NCI-H2081 (cell line): ENCODE results near the gene PIP4K2C.

ENCODE experiments used
- DNase-seq, 2 experiments: peaks; one replicate each; lab custom pipeline; 2025; lab: John Stamatoyannopoulos, UW

Gene PIP4K2C

DNA sequence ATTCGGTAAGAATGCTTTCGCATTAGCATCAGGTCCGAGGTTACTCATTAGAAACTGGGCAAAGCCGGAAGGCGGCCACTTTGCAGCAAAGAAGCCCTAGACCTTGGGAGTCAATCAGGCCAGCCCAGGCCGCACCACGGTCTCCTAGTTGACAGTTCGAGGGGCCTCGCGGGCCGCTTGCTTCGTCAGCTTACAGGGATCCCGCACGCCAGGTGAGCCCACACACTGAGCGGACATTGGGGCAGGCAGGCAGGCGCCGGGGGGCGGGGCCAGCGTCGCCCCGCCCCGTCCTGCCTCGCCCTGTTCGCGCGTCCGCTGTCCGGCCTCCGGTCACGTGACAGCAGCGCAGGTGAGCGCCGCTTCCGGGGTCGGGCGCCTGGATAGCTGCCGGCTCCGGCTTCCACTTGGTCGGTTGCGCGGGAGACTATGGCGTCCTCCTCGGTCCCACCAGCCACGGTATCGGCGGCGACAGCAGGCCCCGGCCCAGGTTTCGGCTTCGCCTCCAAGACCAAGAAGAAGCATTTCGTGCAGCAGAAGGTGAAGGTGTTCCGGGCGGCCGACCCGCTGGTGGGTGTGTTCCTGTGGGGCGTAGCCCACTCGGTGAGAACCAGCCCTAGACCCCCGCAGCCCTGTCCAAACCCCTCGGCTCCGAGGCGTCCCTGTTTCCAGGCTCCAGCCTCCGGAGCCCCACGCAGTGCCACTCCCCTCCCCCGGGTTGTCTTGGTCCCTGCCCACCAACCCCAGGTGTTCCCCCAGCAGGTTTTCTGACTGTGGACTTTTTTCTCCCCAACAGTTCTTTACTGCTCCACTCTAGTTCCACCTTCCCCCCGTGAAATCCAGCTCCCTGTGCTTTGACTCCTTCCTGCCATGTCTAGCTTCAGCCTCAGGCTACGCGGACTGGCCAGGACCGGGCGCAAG, at the start of gene PIP4K2C:
TSS of gene PIP4K2C (plus strand) at position 329 of the 918 bp plus-strand sequence. CDS start at position 427, 98 bp downstream.
- DNase-seq: peak; percentile 86 to 92

DNA sequence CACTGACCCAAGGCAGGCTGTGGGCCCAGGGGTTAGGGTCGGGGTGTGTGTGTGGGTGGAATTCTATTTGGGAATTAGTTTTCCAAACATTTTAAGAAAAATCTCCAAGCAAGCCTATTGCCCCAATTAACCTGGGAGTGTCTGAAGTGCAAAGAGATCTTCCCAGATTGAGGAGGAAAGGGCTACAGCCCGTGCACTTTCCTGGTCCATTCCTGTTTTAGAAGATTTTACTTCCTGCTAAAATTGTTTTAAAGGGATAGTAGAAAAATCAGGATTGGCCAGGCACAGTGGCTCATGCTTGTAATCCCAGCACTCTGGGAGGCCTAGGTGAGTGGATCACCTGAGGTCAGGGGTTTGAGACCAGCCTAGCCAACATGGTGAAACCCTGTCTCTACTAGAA, 49.3 kb upstream of the PIP4K2C start:
- DNase-seq: no peak

DNA sequence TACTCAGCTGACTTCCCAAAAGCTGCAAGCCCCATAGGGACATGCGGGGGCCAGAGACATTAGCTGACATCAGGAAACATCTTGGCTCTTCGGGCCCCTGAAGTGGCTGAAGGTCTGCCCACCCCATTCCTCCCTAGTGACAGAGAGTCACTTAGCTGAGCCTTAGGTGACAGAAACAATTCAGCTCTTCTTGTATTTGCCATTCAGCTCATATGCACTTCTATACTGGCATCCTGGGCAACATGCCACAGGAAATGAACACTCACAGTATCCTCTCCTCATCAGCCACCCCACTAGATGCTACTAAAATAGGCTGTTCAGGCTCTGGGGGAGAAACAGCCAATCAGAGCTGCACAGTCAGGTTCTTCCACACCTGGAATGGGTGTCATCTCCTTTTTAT, 47.4 kb upstream of the PIP4K2C start:
- DNase-seq: peak; percentile 18 to 46

DNA sequence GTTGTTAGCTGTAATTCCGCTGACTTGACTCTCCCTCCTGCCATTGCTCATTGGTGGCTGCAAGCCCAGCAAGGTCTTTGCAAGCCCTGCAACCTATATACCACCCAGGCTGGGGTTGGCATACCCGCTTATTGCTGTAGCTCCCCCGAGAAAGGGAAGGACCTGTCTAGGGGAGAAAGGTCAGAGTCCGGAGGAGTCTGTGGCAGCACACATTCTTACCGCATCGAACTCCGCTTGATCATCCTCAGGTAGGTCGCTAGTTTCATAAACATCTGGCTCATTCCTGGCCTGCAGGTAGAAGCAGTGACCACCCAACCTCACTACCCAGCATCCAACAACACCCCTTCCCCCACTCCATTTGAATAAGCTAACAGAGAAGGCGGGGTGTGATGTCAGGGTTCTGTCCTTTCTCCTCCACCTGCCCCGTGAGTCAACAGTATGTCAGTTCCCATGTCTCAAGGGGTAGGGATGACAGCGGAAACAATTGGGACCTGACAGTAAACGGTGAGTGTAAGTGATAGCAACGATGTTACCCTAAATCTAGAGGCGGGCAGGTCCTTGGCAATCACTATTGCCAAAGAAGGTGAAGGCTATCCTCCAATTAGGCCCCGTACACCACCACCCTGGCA, 45.1 kb upstream of the PIP4K2C start:
- DNase-seq: peak in 1 of 2 experiments; percentile 27

DNA sequence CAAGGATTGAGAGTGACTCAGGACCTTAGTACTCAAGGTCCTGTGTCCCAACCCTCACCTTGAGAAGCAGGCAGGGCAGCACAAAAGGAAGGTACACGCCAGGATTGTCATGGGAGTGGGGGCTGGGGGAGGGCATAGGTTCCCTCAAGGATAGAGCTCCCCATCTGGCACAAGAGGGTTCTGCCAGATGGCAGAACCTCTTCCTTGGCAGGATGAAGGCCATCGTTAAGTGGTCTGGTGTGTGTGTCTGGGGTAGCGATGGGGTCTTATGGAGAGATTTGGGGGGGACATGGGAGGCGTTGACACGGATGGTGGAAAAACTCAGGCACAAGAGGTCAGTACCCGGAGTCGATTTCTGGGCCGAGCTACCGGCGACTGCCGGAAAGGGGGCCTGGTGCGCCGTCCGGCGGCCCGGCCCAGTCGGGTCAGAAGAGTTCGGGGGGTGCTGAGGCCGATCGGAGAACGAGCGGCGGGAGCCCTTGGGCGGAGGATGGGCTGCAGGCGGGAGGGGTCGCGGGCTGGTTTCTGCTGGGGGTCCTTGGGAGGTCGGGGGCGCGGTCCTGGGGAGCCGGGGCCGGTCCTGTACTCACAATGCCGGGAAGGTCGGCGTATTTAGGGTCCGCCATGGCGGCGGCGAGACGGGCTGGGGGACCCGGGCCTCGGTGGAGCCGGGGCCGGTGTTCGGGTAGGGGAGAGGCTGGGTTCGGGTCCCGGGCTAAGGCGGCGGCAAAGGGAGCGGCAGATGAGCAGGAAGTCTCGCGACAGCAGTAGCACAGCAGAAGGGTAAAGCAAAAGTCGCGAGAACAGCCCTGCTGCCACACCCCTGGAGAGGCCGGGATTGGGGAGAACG, 44.3 kb upstream of the PIP4K2C start, which contains the start of gene DCTN2:
TSS of gene DCTN2 (minus strand) at position 755 of the 850 bp plus-strand sequence. CDS start at position 626, 129 bp downstream.
- DNase-seq: peak; percentile 96 to 98

DNA sequence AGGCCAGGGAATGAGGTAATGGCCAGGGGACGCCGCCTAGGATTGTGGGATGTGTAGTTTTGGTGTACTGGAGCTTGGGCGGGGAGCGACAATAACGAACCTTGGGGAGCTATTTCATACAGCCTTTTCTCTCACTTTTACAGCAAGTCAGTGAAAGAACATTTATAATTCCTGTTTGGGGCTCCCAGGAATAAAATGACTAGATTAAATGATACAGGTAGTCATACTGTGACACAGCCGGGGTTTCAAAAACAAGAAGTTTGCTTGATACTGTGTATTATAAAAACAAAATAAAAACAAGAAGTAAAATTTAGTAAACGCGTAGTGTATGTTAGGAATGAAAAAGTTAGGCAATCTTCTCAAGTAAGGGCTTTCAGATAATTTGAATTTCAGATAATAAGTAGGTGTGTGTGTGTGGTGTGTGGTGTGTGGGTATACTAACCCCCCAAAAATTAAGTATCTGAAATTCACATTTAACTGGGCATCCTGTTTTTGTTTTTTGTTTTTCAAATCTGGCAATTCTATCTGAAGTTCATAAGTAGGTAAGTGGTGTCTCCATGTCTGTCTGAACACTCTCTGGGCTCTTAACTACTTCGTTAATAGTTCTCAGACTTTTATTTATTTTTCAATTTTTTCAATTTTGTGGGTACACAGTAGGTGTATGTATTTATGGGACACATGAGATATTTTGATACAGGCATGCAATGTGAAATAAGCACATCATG, 43.5 kb upstream of the PIP4K2C start:
- no peak for DNase-seq

DNA sequence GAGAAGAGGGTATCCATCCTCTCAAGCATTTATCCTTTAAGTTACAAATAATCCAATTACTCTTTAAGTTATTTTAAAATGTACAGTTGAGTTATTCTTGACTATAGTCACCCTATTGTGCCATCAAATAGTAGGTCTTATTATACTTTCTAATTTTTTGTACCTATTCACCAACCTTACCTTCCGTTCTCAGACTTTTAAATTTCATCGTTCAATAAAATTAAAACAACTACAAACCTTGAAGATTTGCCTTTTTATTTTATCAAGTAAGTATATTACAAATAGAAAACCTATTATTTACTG, 43.0 kb upstream of the PIP4K2C start:
- DNase-seq: no peak

DNA sequence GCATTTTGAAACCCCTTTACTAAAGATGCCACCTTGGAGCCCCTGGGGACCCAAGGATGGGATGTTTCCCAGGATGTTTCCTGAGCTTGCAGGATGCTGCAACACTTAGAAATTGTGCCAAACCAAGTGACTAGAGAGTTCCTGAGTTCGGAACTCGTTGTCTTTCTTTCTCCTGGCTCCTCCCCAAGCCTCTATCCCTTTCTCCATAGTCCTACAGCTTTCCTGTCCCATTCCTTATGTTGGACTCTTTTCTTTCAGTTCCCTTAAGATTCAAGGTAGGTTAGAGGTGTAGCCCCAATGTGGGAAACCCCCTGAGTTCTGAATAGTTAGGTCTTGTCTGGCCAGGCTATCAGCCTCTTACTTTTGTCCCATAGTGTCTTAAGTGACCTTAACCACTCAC, 42.5 kb upstream of the PIP4K2C start:
- no peak for DNase-seq

DNA sequence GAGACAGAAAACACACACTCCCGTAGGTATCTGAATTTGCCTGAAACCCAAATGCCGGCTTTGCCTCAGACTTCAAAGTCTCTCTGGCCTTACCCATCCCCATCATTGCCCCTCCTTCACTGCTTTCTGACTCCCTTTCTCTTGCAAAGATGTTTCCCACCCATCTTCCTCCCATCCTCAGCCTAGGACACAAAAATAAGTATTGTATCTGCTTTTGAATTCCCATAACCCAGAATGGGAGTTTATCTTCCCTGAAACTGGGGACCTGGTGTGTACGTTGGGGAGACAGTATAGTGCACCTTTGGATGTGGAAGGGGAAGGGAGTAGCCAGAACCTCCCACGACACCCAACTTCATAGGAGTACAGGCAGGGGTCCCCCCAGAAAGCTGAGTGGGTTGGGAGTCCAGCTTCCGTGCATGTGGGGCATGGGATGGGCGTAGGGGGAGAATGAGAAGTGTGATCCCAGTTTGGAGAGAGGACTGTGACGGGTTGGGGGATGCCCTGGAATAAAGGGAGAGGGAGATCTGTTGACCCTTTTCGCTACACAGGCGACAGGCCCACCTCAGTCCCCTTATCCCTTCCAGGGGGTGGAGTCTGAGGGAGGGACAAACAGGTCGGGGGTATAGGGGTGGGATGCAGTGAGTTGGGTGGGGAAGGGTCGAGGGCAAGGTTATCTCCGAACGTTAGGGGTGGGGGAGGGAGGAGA, 41.6 kb upstream of the PIP4K2C start:
- DNase-seq: no peak

DNA sequence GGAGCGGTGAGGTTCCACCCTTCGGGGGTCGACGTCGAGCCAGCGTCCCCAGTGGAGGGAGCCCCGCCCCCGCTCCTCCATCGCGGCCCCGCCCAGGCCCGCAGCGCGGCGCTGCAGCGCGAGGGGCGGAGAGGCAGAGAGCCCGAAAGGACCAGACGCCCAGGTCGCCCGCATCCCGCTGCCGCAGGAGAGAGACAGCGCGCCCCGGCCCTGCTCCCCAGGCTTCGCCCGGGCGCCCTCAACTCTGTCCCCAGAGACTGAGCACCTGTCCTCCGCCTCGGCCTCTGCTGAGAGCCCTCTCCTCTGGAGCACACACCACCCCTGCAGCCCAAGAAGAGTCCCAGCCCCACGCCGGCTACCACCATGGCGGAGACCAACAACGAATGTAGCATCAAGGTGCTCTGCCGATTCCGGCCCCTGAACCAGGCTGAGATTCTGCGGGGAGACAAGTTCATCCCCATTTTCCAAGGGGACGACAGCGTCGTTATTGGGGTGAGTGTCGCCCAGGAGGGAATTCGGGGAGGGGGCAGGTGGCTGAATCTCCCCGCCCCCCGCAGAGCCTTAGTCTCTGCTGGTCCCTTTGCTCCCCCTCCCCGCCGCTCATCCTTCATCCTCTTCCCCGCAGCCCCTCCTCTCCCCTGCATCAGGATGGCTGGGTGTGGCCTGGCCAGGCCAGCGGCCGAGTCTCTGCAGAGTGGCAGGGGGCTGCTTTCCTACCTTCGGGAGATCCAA, 40.9 kb upstream of the PIP4K2C start, which contains the start of gene KIF5A:
TSS of gene KIF5A (plus strand) at position 136 of the 732 bp plus-strand sequence. CDS start at position 364, 228 bp downstream.
- DNase-seq: peak; percentile 48 to 55

DNA sequence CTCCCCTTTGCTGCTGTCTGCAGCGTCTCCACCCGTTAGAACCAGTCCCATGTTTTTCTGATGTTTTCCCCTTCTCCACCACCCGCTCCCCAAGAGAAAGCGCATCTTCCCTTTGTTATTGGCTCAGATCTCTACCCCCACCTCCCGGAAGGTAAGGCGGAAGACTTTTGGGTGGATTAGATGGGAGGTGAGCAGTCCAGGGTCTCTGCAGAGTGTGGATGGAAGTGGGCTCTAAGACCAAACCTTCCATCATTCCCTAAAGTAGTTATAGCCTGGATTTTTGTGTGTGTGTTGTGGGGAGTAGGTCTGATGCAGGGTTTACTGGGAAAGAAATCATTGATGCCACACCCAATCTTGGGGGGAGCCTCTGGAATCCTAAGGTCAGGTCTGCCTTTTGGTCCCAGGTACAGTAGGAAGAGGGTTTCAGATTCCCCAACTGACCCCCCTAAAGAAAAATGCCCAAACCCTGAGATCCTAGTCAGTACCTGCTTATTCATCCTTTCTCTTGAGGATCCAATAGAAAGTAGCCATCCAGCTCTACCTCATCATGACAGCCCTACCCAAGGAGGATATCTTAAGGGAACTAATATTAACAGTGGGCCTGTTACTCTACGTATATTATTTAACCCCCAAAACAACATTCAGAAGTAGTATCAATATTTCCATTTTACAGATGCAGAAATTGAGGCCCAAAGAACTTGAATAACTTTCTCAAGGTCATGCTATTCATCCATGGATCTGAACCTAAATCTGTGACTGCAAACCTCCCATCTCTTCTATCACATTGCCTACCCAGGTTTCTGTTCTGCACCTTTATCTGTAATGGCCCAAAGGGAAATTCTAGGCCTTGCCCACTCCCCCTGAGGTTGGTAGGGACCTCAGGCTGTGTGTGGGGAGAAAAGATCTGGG, 40.1 kb upstream of the PIP4K2C start:
- DNase-seq: no peak

DNA sequence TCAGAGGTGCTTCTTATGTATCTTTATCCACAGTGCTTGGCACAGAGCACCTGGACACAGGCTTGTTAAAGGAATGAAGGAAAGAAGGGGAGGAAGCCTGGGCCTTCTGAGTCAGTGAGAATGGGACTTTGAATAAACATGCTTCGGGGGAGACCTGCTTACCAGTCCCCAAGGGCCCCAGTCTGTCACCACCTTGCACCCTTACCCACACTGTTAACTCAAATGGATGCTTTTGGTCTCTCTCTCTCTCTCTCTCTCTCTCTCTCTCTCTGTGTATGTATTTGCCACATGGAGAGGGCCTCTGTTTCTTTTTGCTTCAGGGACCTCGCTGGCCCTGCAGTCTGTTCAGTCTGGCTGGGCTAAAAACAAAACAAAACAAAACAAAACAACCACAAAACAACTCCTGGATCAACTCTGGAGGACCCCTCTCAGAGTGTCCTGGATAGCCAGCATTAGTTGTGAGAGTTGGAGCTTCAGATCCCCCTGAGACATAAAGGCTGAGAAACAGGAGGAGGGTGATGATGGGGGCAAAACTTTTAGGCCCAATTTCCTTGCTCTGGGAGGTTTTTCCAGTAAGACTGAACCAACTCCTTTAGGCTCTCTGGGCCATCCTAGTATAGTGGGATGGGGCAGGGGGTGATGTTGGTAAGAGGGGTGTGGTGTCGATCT, 39.2 kb upstream of the PIP4K2C start:
- DNase-seq: no peak

DNA sequence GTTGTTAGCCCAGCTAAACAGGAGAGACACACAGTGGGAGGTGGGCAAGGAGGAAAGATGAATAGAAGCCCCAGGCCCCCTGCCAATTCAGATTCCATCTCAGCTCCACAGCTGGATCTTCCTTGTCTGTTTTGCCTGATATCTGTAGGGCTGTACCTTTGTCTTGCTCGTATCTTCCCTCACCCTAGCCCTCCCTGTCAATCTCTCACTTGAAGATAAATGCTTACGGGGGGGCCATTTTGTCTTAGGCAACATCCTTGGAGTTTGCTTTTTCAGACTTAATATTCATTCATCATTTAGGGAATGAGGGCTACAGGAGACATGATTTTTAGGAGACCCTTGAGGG, 38.7 kb upstream of the PIP4K2C start:
- DNase-seq: no peak

DNA sequence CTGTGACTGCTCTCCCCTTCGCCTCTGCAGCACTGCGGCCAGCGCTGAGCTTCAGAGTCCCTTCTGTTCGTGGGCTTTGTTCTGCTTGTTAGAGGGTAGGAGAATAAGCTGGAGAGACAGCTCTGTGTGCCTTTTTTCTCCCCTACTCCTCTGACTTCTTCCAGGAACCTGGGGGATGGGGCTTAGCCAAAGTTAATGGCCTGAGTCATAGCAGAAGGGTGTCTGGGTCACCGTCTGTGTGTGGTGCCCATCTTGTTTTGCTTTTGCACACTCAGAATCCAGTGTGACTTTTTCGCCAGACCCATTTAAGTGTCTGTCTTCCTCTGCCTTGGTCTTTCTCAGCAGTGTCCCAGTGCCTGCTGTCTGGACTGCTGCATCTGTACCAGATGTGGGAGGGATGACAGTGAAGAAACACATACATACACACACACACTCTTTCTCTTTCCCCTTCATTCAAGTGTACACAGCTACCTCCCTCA, 38.1 kb upstream of the PIP4K2C start:
- no peak for DNase-seq

DNA sequence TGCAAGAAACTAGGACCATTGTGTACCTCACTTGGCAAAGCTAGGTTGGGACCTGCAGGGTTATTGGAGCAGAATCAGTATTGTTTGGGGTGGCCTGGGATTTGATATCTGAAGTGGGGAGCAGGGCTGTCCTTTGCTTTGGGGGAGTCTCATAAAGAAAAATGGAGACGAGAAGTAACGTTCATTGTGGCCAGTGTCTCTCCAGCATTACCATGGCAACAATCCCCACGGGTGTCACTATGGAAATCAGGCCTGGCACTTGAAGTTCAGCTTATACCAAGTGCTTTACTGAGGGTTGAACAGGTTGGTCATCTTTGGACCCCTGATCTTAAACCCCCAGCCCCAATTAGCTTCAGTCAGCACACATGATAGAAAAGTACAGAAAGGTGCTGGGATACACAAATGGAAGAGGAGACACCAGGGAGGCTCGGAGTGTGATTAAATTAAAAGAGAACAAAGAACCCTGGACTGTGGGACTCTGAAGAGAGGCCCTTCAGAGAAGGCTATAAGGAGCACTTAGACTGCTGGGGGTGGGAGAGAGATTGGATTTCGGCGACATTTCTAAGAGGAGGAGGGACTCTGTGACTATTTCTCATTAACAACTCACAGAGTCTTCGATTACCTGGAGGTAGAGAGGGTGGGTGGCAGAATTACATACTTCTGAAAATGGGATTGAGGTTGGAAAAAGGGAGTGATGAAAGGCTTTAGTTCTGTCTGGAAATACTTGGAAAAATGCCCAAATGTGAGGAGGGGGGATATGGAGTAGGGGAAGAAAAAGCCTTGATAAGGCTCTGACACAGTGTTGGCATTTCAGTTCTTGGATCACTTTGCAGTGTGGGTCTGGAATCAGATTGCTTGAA, 37.4 kb upstream of the PIP4K2C start:
- no peak for DNase-seq

DNA sequence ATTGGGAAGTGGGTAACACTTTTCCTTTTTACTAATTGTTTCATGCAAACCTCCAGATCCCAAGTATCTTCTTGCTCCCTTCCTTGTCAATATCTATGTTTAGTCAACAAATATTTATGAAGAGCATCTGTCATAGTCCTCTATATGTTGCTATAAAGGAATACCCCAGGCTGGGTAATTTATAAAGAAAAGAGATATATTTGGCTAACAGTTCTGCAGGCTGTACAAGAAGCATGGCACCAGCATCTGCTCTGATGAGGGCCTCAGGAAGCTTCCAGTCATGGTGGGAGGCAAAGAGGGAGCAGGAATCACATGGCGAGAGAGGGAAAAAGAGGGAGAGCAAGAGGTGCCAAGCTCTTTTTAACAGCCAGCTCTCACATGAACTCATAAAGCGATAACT, 36.5 kb upstream of the PIP4K2C start:
- DNase-seq: no peak

DNA sequence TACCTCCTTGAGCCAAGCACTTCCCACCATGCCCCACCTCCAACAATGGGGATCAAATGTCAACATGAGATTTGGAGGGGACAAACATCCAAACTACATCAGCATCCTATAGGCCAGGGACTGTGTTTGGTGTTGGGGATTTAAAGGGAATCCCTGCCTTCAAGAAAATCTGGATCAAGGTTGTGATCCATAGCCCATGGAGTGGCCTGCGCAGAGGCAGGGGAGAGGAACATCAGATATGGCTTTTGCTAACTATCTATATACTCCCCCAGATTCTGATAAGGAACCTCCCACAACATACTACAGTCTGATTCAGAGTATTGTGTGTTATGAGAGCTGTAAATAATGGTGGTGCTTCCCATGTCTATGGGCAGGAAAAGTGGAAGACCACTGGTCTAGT, 36.1 kb upstream of the PIP4K2C start:
- DNase-seq: no peak

DNA sequence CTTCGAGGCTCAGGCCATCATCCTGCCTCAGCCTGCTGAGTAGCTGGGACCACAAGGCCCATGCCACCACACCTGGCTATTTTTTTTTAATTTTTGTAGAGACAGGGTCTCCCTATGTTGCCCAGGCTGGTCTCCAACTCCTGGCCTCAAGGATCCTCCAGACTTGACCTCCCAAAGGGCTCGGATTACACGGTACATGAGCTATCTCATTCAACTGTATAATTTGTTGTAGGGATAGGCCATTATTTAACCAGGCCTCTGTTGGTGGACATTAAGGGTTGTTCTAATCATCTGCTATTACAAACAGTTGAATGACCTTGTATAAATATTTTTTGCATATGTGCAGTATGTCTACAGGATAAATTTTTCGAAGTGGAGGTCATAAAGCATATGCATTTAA, 32.1 kb upstream of the PIP4K2C start:
- DNase-seq: no peak
